OCI-LY7 (cell line): ENCODE measurements around the gene PPP4R1. TPM values are rescaled to one million over a fixed set of nuclear protein-coding genes. Genes with fewer than 3 reads are reported as not detected.

Source experiments
- BruUV-seq: library from RNA; stranded (reverse); fragments of 400-500 nt; replicated peaks from 2 replicates; lab custom pipeline; 2021; lab: Mats Ljungman, UMichigan
- CTCF ChIA-PET: fragments of 300-600 bp; sonication (Branson Sonifier 250); formaldehyde crosslinking; loops from one replicate; lab custom pipeline; 2022; ENCODE audit warnings: antibody characterized with exemption; ENCODE audit not compliant: unreplicated experiment; lab: Charles Lee
- POLR2A ChIA-PET: fragments of 300-600 bp; sonication (Branson Sonifier 250); formaldehyde crosslinking; loops from one replicate; lab custom pipeline; 2022; ENCODE audit warnings: antibody characterized with exemption; lab: Charles Lee
- DNase-seq: peaks from one replicate; pipeline ENCODE4 v3.0.0-alpha.2; 2015; ENCODE audit warnings: low spot score
- H2AFZ ChIP-seq: fragments of 200-600 bp; sonication (generic), shearing (Covaris generic); 2 replicates; pipeline ENCODE4 v1.6.1; 2014; ENCODE audit warnings: mild to moderate bottlenecking, antibody characterized with exemption, low read length, moderate library complexity
- H3K27ac ChIP-seq: fragments of 200-600 bp; sonication (generic); 2 replicates; pipeline ENCODE4 v1.5.1; 2014; ENCODE audit warnings: mixed run types, low read depth, mild to moderate bottlenecking, moderate library complexity, low read length, inconsistent platforms; ENCODE audit not compliant: poor library complexity, severe bottlenecking
- H3K36me3 ChIP-seq: fragments of 200-600 bp; sonication (generic); 2 replicates; pipeline ENCODE4 v1.6.1; 2014; ENCODE audit warnings: mild to moderate bottlenecking, antibody characterized with exemption, low read length, moderate library complexity, mixed read lengths; ENCODE audit not compliant: insufficient read depth
- H3K4me1 ChIP-seq: fragments of 200-600 bp; sonication (generic); 2 replicates; pipeline ENCODE4 v1.5.1; 2014; ENCODE audit warnings: mild to moderate bottlenecking, low read length; ENCODE audit not compliant: insufficient read depth, poor library complexity, severe bottlenecking
- H3K4me2 ChIP-seq: fragments of 200-600 bp; sonication (generic); 2 replicates; pipeline ENCODE4 v1.6.1; 2014; ENCODE audit warnings: mild to moderate bottlenecking, low read length
- H3K4me3 ChIP-seq: fragments of 200-600 bp; sonication (generic); 2 replicates; pipeline ENCODE4 v1.5.1; 2014; ENCODE audit warnings: mild to moderate bottlenecking, low read depth, low read length; ENCODE audit not compliant: poor library complexity, severe bottlenecking
- H3K79me2 ChIP-seq: fragments of 200-600 bp; sonication (generic); 2 replicates; pipeline ENCODE4 v1.6.1; 2016; ENCODE audit warnings: low read depth, mild to moderate bottlenecking, low read length, moderate library complexity, mixed read lengths; ENCODE audit not compliant: insufficient read depth
- H3K9me2 ChIP-seq: fragments of 200-600 bp; sonication (generic); 2 replicates; pipeline ENCODE4 v1.6.1; 2016; ENCODE audit warnings: mild to moderate bottlenecking, low read length, mixed read lengths; ENCODE audit not compliant: insufficient read depth
- H3K9me3 ChIP-seq: fragments of 200-600 bp; sonication (generic); 2 replicates; pipeline ENCODE4 v1.6.1; 2014; ENCODE audit warnings: mild to moderate bottlenecking, mixed run types, low read length, mixed read lengths
- H4K20me1 ChIP-seq: fragments of 200-600 bp; sonication (generic); 2 replicates; pipeline ENCODE4 v1.6.1; 2014; ENCODE audit warnings: mild to moderate bottlenecking, antibody characterized with exemption, low read length, moderate library complexity, mixed read lengths; ENCODE audit not compliant: insufficient read depth
- EZH2phosphoT487 ChIP-seq: fragments of 200-600 bp; sonication (generic); IDR thresholded peaks from 2 replicates; pipeline ENCODE4 v1.6.1; 2018; ENCODE audit warnings: low read depth, borderline replicate concordance, mild to moderate bottlenecking, mixed run types, antibody characterized with exemption, low read length, moderate library complexity, mixed read lengths
- intact Hi-C: fragments of 100-400 bp; cut with micrococcal nuclease; formaldehyde crosslinking; loops from one replicate; pipeline ENCODE4 v1.10.0; 2022; ENCODE audit not compliant: unreplicated experiment
- total RNA-seq, 2 experiments: library from RNA; depleted of rRNA in 1 of 2; stranded (reverse); fragments of >200 nt in 1 of 2; shearing (Covaris generic) in 1 of 2; gene quantifications; 2 replicates each; pipeline ENCODE4 v1.2.3, GENCODE V29; 2014 to 2022
- TF ChIP-seq, protein P1 (sequence below): fragments of 200-600 bp; sonication (generic); conservative IDR thresholded peaks from 2 replicates; pipeline ENCODE4 v1.5.1; 2014; ENCODE audit warnings: mild to moderate bottlenecking, antibody characterized with exemption, low read length, moderate library complexity, mixed read lengths

Gene PPP4R1
- total RNA-seq, 2 experiments from 2014 or later: 64.9 to 72.4 TPM

DNA sequence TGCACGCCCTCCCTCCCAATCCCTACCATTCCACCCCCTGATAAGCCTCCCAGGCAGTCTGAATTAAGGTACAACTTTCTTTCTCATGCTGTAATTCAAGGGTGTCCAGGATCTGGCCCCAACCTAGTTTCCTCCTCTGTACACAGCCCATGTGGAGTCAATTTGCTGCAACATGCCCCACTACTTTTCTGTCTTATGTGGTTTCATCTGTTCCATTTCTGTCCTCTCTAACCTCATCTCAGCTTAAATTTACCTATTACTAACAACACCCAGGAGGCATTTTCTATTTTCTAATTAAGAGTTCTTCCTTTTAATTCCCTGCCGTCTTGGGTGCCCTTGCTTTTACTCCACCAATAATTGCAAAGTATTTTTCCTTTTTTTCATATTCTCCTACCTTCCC is 10.0 kb downstream of the PPP4R1 start:
- TF ChIP-seq, protein P1, sequence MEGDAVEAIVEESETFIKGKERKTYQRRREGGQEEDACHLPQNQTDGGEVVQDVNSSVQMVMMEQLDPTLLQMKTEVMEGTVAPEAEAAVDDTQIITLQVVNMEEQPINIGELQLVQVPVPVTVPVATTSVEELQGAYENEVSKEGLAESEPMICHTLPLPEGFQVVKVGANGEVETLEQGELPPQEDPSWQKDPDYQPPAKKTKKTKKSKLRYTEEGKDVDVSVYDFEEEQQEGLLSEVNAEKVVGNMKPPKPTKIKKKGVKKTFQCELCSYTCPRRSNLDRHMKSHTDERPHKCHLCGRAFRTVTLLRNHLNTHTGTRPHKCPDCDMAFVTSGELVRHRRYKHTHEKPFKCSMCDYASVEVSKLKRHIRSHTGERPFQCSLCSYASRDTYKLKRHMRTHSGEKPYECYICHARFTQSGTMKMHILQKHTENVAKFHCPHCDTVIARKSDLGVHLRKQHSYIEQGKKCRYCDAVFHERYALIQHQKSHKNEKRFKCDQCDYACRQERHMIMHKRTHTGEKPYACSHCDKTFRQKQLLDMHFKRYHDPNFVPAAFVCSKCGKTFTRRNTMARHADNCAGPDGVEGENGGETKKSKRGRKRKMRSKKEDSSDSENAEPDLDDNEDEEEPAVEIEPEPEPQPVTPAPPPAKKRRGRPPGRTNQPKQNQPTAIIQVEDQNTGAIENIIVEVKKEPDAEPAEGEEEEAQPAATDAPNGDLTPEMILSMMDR: no peak
- TF ChIP-seq EZH2phosphoT487: no peak
- DNase-seq: no peak
- H3K36me3 ChIP-seq: peaks cover 27% of the 10 kb centered on the region
- H3K4me3 ChIP-seq: no peak overlapping the region
- BruUV-seq: no TSS peak
- peaks cover 42% of the 10 kb centered on the region for H3K79me2 ChIP-seq
- H3K4me1 ChIP-seq: no peaks in the 10 kb centered on the region
- ChIA-PET POLR2A (interaction anchor here (1.4 kb wide), 1 partner anchor 12 kb away, joined by 4 read pairs; no protein-coding TSS in a partner anchor), CTCF (no interaction called here)
- no peaks in the 10 kb centered on the region for H3K9me2 ChIP-seq
- H3K4me2 ChIP-seq: no peak overlapping the region
- no peak overlapping the region for H3K27ac ChIP-seq
- H3K9me3 ChIP-seq: peaks cover 27% of the 10 kb centered on the region
- no peak overlapping the region for H2AFZ ChIP-seq
- no peaks in the 10 kb centered on the region; the same call in 1 of the 2 replicates for H4K20me1 ChIP-seq
- intact Hi-C loops: no loop called here

DNA sequence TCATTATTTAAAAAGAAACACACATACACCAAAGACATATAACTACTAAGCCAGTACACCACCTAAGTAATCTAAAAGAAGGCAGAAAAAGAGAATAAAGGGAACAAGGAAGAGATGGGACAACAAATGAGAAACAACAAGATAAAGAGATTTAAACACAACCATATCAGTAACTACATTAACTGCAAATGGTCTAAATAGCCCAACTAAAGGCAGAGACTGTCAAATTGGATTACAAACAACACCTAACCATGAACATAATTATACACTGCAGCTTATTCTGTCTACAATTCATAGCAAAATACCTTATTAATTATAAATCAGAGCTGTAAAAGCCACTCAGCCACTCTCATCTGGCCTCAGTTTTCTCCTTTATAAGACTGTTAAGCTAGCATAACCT is 15.0 kb downstream of the PPP4R1 start:
- Histone ChIP-seq H3K27ac (no peak overlapping the region), H3K36me3 (peaks cover 32% of the 10 kb centered on the region), H3K79me2 (peaks cover 54% of the 10 kb centered on the region), H3K4me1 (no peaks in the 10 kb centered on the region), H3K9me3 (peaks cover 49% of the 10 kb centered on the region), H3K4me2 (no peak overlapping the region), H3K9me2 (no peaks in the 10 kb centered on the region), H3K4me3 (no peak overlapping the region), H4K20me1 (no peaks in the 10 kb centered on the region), H2AFZ (no peak overlapping the region)
- ChIA-PET POLR2A (interaction anchor here (1.1 to 1.6 kb wide), 2 partner anchors 9 to 16 kb away, joined by 3 to 6 read pairs; no protein-coding TSS in a partner anchor), CTCF (no interaction called here)
- intact Hi-C loops: no loop called here
- DNase-seq: no peak
- no peak for TF ChIP-seq EZH2phosphoT487
- TF ChIP-seq, protein P1: no peak
- BruUV-seq: no TSS peak

DNA sequence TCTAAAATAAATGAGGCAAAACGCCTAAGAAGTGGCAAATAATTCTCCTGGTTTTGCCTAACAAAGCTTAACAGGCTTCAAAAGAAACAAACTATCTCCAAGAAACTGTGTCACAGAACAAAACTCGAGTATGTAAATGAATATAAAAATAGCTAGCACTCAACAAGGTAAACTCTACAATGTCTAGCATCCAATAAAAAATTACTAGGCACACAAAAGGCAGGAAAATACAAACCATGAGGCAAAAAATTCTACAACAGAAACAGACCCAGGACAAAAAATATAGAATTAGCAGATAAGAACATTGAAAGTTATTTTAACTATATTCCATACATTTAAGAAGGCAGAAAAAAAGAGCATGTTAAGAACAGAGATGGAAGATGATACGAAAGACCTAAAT is 16.8 kb downstream of the PPP4R1 start:
- Histone ChIP-seq H3K4me2 (no peak overlapping the region), H3K79me2 (peaks cover 48% of the 10 kb centered on the region), H3K9me3 (peaks cover 42% of the 10 kb centered on the region), H4K20me1 (no peaks in the 10 kb centered on the region), H3K9me2 (no peaks in the 10 kb centered on the region), H2AFZ (no peak overlapping the region), H3K36me3 (peaks cover 41% of the 10 kb centered on the region), H3K4me1 (no peaks in the 10 kb centered on the region), H3K4me3 (no peak overlapping the region), H3K27ac (no peak overlapping the region)
- ChIA-PET POLR2A (interaction anchor here (1.1 kb wide), 1 partner anchor 22 kb away, joined by 3 read pairs; no protein-coding TSS in a partner anchor), CTCF (no interaction called here)
- intact Hi-C loops: no loop called here
- BruUV-seq: no TSS peak
- no peak for DNase-seq
- TF ChIP-seq, protein P1: no peak
- no peak for TF ChIP-seq EZH2phosphoT487
